Measurements from ENCODE around the gene LRRC14B. TPM values are rescaled to one million over a fixed set of nuclear protein-coding genes. Genes with fewer than 3 reads are reported as not detected.

LRRC14B gene
- total and polyA plus RNA-seq, 10 donors: 0.10 TPM; not detected in 9

- intact Hi-C loops (cut with DNase I; ENCODE audit: low total_unique reads): no loop called here
- peak; percentile 71 for DNase-seq
- no peak overlapping the region for H3K4me3 ChIP-seq
These were observed 4.9 kb upstream of the LRRC14B start for GRCh38 chr5:186091-187041.

DNA sequence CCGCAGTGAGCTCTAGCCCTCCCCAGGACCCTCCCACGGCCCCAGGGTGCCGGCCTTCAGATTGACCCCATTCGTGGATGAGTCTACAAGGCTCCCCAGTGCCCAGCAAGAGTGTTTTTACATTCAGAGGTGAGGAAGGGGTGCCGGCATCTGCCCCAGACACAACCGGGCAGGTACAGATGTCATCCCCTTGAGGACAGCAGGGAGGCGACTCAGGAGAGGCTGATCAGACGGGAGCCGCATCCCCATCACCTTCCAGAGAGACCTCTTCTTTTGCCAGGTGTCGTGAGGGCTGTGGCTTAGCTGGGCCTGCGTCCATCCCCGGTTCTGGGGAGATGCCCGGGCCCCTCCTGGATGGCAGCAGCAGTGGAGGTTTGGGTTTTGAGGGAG lies 4.3 kb upstream of the LRRC14B start:
- Histone ChIP-seq H3K9me3 (no peaks in the 10 kb centered on the region), H3K4me3 (no peak overlapping the region), H3K36me3 (no peaks in the 10 kb centered on the region), H3K27ac (no peak overlapping the region), H3K27me3 (replicated peaks in 1 of 7) (peaks cover 0 to 39% (median 10%) of the 10 kb centered on the region in 7 donors), H3K4me1 (peaks cover 0 to 28% (median 24%) of the 10 kb centered on the region in 6 donors)
- TF ChIP-seq POLR2A (IDR thresholded peaks at IDR 0.05): no peak
- TF ChIP-seq, protein P1, sequence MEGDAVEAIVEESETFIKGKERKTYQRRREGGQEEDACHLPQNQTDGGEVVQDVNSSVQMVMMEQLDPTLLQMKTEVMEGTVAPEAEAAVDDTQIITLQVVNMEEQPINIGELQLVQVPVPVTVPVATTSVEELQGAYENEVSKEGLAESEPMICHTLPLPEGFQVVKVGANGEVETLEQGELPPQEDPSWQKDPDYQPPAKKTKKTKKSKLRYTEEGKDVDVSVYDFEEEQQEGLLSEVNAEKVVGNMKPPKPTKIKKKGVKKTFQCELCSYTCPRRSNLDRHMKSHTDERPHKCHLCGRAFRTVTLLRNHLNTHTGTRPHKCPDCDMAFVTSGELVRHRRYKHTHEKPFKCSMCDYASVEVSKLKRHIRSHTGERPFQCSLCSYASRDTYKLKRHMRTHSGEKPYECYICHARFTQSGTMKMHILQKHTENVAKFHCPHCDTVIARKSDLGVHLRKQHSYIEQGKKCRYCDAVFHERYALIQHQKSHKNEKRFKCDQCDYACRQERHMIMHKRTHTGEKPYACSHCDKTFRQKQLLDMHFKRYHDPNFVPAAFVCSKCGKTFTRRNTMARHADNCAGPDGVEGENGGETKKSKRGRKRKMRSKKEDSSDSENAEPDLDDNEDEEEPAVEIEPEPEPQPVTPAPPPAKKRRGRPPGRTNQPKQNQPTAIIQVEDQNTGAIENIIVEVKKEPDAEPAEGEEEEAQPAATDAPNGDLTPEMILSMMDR (IDR thresholded peaks at IDR 0.05 in 8 of 11, conservative IDR thresholded peaks at IDR 0.05 in 3 of 11): no peak
- peak; percentile 58 for DNase-seq
- intact Hi-C loops (cut with DNase I; ENCODE audit: low total_unique reads): no loop called here
- 81 to 89% (median 83%) methylated on average over 12 to 13 of the region's 13 CpGs for WGBS, 5 donors

More at GRCh38 chr5:186091-187041, 4.9 kb upstream of the LRRC14B start:
- Histone ChIP-seq H3K27ac (no peak overlapping the region), H3K27me3 (replicated peaks in 1 of 7) (peaks cover 0 to 36% (median 3%) of the 10 kb centered on the region in 7 donors), H3K9me3 (no peaks in the 10 kb centered on the region), H3K36me3 (no peaks in the 10 kb centered on the region), H3K4me1 (peaks cover 0 to 23% (median 19%) of the 10 kb centered on the region in 6 donors)
- WGBS, 5 donors: 57 to 85% (median 73%) methylated on average over 25 to 28 of the region's 28 CpGs
- TF ChIP-seq POLR2A (IDR thresholded peaks at IDR 0.05) (no peak), POLR2AphosphoS5 (IDR thresholded peaks at IDR 0.05) (no peak)
- TF ChIP-seq, protein P1 (IDR thresholded peaks at IDR 0.05 in 8 of 11, conservative IDR thresholded peaks at IDR 0.05 in 3 of 11): no peak

DNA sequence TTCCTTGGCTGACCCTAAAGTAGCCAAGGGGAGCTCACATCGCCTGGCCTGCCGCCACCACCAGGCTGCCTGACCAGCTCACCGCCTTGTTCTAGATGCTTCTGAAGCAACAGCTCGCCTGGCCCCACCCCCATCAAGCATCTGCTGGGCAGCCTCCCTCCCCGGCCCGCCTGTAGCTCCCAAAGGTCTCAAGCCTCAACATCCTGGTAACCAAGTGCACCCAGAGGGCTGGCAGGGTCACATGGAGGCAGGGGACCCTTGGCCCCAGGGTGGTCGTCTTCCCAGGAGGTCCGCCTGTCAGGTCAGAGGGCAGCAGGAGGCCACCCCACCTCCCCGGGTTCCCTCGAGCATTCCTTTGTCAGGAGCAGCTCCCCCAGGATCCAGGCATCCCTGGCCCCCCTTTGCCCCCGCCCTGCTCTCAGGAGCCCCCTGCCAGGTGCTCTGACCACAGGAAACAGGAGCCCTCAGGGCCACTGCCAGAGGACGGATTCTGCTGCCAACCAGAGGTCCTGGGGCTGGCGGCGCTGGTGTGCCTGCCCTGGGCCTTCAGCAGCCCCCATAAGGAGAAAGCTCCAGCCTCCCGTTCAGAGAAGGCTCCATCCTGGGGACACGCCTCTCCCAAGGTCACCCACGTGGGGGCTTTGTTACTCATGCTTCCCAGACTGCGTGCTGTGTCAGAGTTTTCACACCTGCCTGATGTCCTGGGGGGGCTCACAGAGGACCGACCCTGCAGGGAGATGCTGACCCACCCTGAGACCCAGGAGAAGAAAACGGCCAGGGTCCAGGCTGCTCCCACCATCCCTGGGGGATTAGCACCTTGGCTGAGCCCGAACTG lies 3.5 kb upstream of the LRRC14B start:
- peak; percentile 73 for DNase-seq
- Histone ChIP-seq H3K27ac (no peak overlapping the region), H3K9me3 (no peaks in the 10 kb centered on the region), H3K4me3 (peak overlapping the region in 1 of 8 donors; percentile 39), H3K36me3 (no peaks in the 10 kb centered on the region), H3K4me1 (peaks cover 0 to 28% (median 24%) of the 10 kb centered on the region in 6 donors), H3K27me3 (replicated peaks in 1 of 7) (peaks cover 0 to 46% (median 14%) of the 10 kb centered on the region in 7 donors)
- TF ChIP-seq, protein P1 (IDR thresholded peaks at IDR 0.05 in 8 of 11, conservative IDR thresholded peaks at IDR 0.05 in 3 of 11): no peak
- TF ChIP-seq POLR2A (IDR thresholded peaks at IDR 0.05): no peak
- intact Hi-C loops (cut with DNase I; ENCODE audit: low total_unique reads): no loop called here
- 56 to 70% (median 65%) methylated on average over 9 to 21 of the region's 21 CpGs for WGBS, 5 donors

All from spleen (tissue), 11 donors.